Measurements from ENCODE around the gene TMSB15A. TPM values are rescaled to one million over a fixed set of nuclear protein-coding genes. Genes with fewer than 3 reads are reported as not detected.

The TMSB15A gene
- total and polyA plus RNA-seq, 2 of the 8 experiments (the other 6 are each of a cell fraction or from before 2014, with no cell fraction given), result 87.6 to 189 TPM

GRCh38 chrX:102560423-102561068 lies 44.0 kb upstream of the TMSB15A start:
- Histone ChIP-seq H4K91ac (replicated peaks; ENCODE audit: insufficient read length, low read length) (no peak overlapping the region), H3K9ac (replicated peaks in 1 of 4; ENCODE audit: extremely low read depth in 1 of 4, low read depth in 3 of 4, low read length in 3 of 4) (no peak overlapping the region), H2AFZ (ENCODE audit: low read length) (no peak overlapping the region), H3K18ac (ENCODE audit: extremely low read depth, low read length) (no peak overlapping the region), H4K8ac (ENCODE audit: extremely low read depth, insufficient read depth, low read length) (no peak overlapping the region), H3K79me2 (ENCODE audit: control insufficient read depth in 1 of 2, insufficient read depth in 2 of 2, low read length in 2 of 2) (no peaks in the 10 kb centered on the region), H3K27ac (ENCODE audit: low read depth, low read length) (no peak overlapping the region), H4K5ac (ENCODE audit: insufficient read length, low read depth, low read length) (no peak overlapping the region), H2BK15ac (ENCODE audit: low read length) (no peak overlapping the region), H3K79me1 (ENCODE audit: low read depth, low read length) (no peaks in the 10 kb centered on the region), H3K36me3 (ENCODE audit: control insufficient read depth in 2 of 4, insufficient read depth in 4 of 4, low read length in 3 of 4) (no peaks in the 10 kb centered on the region), H3K4me3 (ENCODE audit: extremely low read depth in 1 of 4, insufficient read depth in 2 of 4, low read depth in 3 of 4, low read length in 4 of 4) (no peak overlapping the region), H3K27me3 (replicated peaks in 1 of 4; ENCODE audit: control insufficient read depth in 3 of 4, extremely low read depth in 1 of 4, insufficient read depth in 3 of 4, low read length in 3 of 4) (no peaks in the 10 kb centered on the region), H3K23me2 (ENCODE audit: low read depth, low read length) (no peaks in the 10 kb centered on the region), H2BK20ac (ENCODE audit: low read length) (no peak overlapping the region), H2BK5ac (ENCODE audit: low read depth, low read length) (no peak overlapping the region), H2AK5ac (ENCODE audit: low read depth, low read length) (no peak overlapping the region), H3K14ac (ENCODE audit: insufficient read length) (no peak overlapping the region), H3K56ac (replicated peaks; ENCODE audit: insufficient read length, low read depth, low read length) (no peak overlapping the region), H3K9me3 (ENCODE audit: insufficient read depth in 2 of 2, low read depth in 1 of 2, low read length in 1 of 2) (no peaks in the 10 kb centered on the region), H4K20me1 (replicated peaks in 1 of 2; ENCODE audit: control insufficient read depth in 1 of 2, insufficient read depth in 2 of 2, low read length in 2 of 2) (no peaks in the 10 kb centered on the region), H2BK12ac (ENCODE audit: low read depth, low read length) (no peak overlapping the region), H3K4me1 (replicated peaks in 1 of 4; ENCODE audit: control insufficient read depth in 3 of 4, insufficient read depth in 4 of 4, low read length in 3 of 4) (no peaks in the 10 kb centered on the region), H2BK120ac (replicated peaks; ENCODE audit: low read depth, low read length) (no peak overlapping the region), H3K4ac (replicated peaks; ENCODE audit: insufficient read length, low read depth, low read length) (no peak overlapping the region), H3K23ac (ENCODE audit: insufficient read length) (no peak overlapping the region), H3K4me2 (ENCODE audit: insufficient read depth in 1 of 2, low read depth in 2 of 2, low read length in 2 of 2) (no peak overlapping the region)
- DNase-seq (ENCODE audit: low read depth in 1 of 2, low spot score in 2 of 2), result no peak
- ChIA-PET CTCF (ENCODE audit: partially characterized antibody) (no interaction called here), POLR2A (ENCODE audit: partially characterized antibody) (no interaction called here)
- FAIRE-seq, result no peak
- TF ChIP-seq CREB1 (IDR thresholded peaks at IDR 0.05) (no peak), EZH2 (IDR thresholded peaks at IDR 0.05; ENCODE audit: low read depth, low read length, severe bottlenecking) (no peak), GABPA (IDR thresholded peaks at IDR 0.05; ENCODE audit: borderline replicate concordance, insufficient read depth, low read length) (no peak), TCF12 (IDR thresholded peaks at IDR 0.05; ENCODE audit: low read depth, low read length) (no peak), BRCA1 (IDR thresholded peaks at IDR 0.05; ENCODE audit: low read depth, low read length) (no peak), JUN (IDR thresholded peaks at IDR 0.05; ENCODE audit: low read depth, low read length) (no peak), BACH1 (IDR thresholded peaks at IDR 0.05; ENCODE audit: low read length) (no peak), HDAC2 (IDR thresholded peaks at IDR 0.05; ENCODE audit: borderline replicate concordance in 1 of 2, low read depth in 2 of 2, low read length in 2 of 2) (no peak)
- 81% methylated on average over 2 of the region's 2 CpGs; no CpG with 5 or more reads in 1 of the 2 experiments for WGBS, 2 experiments (ENCODE audit: extremely low coverage in 1 of 2, insufficient coverage in 1 of 2, insufficient read length in 1 of 2, insufficient replicate concordance in 2 of 2, low coverage in 1 of 2, low lambda C conversion rate in 2 of 2, missing lambda C conversion rate in 1 of 2)

All from H1 (cell line).